ENCODE measurements around the gene PAPSS1. TPM values are rescaled to one million over a fixed set of nuclear protein-coding genes. Genes with fewer than 3 reads are reported as not detected.

Gene PAPSS1
- total and polyA plus RNA-seq, 2 of the 8 experiments (the other 6 are each of a cell fraction or from before 2014, with no cell fraction given): 79.2 to 98.5 TPM

GRCh38 chr4:107683873-107684272, 36.2 kb downstream of the PAPSS1 start (continued):
- no peak for TF ChIP-seq CHD7 (IDR thresholded peaks at IDR 0.05; ENCODE audit: insufficient replicate concordance, low read length)
- no peak for TF ChIP-seq TAF1 (IDR thresholded peaks at IDR 0.05; ENCODE audit: low read depth, low read length)
- TF ChIP-seq KDM4A (IDR thresholded peaks at IDR 0.05; ENCODE audit: low read depth, low read length, severe bottlenecking): no peak
- no peak for TF ChIP-seq CTBP2 (IDR thresholded peaks at IDR 0.05; ENCODE audit: borderline replicate concordance, insufficient read depth, insufficient read length, low read length)
- no peak for TF ChIP-seq NANOG (IDR thresholded peaks at IDR 0.05; ENCODE audit: insufficient read depth, low read depth, low read length, poor library complexity, severe bottlenecking)
- TF ChIP-seq BRCA1 (IDR thresholded peaks at IDR 0.05; ENCODE audit: low read depth, low read length): no peak
- TF ChIP-seq RXRA (IDR thresholded peaks at IDR 0.05; ENCODE audit: insufficient read depth, low read depth, low read length): no peak
- no peak for TF ChIP-seq MAX (IDR thresholded peaks at IDR 0.05)
- TF ChIP-seq CREB1 (IDR thresholded peaks at IDR 0.05): no peak
- no peak for TF ChIP-seq USF2 (IDR thresholded peaks at IDR 0.05; ENCODE audit: low read length)
- no peak for TF ChIP-seq CBX5 (IDR thresholded peaks at IDR 0.05; ENCODE audit: low read depth, low read length)

All from H1 (cell line).